ENCODE measurements around the gene SLC29A3.
"Not testable (repeated sequence)": the region's sequence is repeated elsewhere in the genome, so short reads cannot be mapped to it uniquely, and the experiment has no call there.

The SLC29A3 gene

DNA sequence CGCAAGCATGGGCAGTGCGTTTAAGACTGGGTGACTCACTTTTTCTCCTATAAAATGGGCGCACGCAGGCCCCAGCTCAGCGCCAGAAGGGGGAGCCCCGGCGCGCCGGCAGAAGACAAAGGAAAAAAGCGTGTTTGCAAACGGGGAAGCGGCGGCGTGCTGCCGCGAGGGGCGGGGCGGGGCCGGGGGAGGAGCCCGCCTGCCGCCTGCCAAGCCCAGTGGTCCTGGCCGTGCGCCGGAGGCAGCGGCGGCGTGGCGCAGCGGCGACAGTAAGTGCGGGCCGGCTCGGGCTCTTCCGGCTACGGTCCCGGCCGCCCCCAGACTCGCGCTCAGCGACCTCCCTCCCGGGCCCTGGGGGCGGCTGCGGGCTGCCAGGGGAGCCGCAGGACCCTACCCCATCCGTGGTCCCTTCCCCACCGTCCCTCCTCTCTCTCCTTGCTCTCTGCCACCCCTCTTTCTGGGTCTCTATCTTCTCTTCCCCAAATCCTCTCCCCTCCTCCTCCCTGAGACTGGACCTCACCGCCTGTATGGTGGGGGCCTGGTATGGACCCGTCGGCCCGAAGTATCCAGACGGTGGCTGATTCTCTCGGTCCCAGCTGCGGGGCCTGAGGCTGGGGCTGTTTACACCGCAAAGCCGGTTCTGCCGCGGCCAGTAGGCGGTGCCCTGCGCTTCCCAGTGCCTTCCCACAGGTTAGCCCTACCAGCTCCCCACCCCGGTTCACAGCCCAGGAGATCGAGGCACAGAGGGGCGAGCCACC is at the start of gene SLC29A3:
Gene SLC29A3, plus strand, starts transcription at position 218 of the 758 bp plus-strand sequence. Its CDS starts 51 bp downstream, at position 269.
- DNase-seq: peak; percentile 83 to 89

DNA sequence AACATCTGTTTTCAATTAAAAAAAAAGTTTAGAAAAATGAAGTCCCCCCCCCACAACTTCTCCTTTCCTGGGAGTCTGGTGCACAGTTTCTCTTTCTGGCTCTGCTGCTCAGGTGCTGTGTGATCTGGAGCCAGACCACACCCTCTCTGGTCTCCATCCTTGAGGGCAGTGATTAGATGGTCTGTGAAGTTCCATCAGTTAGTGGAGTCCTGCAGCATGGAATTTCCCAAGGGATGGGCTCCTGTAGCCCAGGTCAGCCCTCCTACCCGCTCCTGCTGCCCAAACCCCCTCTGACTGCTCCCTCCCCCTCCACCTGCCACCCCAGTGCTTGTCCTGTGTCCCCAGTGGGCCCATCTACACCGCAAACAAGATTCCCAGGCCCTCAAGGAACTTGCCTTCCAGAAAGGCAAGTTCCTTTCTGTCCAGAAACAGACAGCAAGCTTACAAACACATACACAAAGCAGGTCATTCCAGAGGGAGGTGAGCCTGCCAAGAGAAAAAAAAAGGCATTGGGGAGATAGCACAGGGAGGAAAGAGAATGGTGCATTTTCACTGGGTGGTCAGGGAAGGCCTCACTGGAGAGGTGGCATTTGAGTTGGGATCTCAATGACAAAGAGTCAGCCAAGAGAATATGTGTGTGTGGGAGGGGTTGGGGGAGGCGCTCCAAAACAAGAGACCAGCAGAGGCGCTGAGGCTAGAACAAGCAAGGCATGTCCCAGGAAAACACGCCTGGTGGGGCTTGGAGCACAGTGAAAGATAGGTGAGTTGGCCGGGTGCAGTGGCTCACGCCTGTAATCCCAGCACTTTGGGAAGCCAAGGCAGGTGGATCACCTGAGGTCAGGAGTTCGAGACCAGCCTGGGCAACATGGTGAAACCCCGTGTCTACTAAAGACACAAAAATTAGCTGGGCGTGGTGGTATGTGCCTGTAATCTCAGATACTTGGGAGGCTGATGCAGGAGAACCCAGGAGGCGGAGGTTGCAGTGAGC is 49.5 kb upstream of the SLC29A3 start:
- DNase-seq: no peak

DNA sequence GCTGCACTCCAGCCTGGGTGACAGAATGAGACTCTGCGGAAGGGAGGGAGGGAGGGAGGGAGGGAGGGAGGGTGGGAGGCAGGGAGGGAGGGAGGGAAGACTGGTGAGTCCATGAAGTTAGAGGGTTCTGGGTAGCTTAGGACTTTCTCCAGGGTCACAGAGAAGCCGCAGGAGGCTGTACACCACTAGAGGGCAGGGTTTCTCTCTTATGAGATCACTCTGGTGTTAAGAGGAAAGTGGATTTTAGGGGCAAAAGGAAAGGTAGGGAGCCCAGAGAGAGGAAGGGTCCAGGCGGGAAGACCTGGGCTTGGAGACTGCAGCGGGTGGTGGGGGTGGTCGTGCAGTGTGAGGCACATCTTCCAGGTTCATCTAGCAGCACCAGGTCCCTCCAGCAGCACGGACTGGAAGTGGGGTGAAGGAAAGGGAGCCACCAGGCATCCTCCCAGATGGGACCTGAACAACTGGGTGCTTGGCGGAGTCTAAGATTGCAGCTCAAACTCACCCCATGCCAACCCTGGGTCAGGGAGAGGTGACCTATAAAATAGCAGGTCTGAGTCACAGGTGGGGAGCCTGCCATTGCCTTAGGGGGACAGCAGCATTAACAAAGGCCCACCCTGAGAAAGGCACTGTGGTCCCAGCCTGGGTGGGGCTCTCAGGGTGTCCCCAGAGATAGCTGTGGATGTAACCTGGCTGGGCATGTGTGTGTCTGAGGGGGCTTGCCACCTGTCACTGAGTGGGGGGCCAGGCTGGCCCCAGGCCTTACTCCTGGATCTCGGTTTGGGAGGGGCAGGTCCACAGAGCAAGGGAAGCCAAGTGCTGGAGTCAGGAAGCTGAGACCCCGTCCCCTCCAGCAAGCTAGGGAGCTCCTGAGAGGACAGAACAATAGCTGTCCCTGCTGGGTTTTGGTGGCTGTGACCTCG is 48.5 kb upstream of the SLC29A3 start:
- DNase-seq: peak in 1 of 2 donors; percentile 24

DNA sequence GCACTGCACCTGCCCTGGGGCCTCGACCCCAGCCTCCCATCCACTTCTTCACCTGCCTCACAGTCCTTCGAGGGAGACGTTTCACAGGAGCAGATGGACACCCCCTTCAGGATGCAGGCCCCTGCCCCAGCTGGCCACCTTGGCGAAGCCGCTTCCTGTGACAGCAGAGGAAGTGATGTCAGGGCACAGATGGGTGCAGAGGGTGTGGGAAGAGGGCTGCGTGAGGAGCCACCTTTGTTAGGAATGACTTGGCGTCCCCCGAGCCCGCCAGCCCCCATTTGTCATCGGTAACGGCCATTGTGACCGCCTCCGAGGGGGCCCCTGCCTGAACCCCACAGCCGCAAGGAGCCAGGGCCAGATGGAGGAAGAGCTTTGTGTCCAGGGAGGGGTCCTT is 47.4 kb upstream of the SLC29A3 start:
- DNase-seq: no peak

DNA sequence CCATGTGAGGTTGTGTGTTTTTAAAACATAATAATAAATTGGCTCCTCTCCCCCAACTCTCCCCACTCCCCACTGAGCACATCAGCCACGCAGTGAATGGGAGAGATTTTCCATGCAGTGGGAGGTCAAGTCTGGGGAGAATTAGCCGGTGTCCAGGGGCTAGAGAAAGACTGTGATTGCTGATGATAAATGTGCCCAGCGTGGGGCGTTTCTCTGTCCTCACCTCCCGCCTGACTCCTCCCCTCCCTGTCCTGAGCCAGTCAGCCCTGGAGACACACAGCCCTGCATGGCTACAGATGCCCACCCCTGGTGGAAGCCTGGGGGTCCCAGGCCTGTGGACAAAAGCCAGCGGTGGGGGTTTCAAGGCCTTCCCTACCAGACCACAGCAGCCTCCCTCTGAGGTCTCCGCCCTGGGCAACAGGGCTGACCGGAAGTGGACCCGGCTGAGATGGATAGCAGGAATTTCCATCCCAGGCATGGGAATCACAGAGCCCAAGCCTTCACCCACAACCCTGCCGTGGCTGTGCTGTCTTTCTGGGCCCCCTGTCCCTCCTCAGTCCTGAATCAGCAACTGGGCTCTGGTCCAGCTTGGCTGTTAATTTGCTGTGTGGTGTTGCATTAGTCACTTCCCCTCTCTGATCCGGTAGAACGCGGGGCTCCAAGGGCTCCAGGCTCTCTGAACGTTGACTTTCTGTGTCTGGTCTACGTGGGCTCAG is 46.8 kb upstream of the SLC29A3 start:
- DNase-seq: no peak

DNA sequence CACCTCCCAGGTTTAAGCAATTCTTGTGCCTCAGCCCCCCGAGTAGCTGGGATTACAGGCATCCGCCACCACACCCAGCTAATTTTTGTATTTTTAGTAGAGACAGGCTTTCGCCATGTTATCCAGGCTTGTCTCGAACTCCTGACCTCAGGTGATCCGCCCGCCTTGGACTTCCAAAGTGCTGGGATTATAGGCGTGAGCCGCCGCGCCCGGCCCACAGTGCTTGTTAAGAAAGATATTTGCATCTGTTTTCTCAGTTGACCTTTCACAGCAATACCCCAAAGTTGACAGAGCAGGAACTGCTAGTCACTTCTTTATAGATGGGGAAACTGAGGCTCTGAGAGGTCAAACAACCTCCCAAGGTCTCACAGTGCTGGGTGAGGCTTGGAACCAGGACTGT is 46.1 kb upstream of the SLC29A3 start:
- not testable (repeated sequence) for DNase-seq

DNA sequence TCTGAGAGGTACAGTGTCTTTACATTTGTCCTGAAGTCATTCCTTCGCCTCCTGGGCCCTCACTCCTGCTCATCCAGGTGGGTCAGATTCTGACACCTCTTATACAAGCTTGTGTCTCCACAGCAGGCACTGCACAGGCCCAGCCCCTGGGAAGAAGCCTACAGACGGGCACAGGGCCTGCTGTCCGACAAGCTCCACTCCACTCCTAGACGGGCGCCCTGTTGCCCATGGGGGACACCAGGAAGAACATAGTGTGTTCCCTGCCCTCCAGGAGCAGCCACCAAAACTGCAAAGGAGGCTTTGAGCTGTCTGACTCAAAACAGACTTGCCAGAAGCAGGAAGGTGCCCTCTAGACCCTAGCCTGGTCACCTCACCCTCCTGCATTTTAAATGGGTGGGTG is 45.6 kb upstream of the SLC29A3 start:
- no peak for DNase-seq

DNA sequence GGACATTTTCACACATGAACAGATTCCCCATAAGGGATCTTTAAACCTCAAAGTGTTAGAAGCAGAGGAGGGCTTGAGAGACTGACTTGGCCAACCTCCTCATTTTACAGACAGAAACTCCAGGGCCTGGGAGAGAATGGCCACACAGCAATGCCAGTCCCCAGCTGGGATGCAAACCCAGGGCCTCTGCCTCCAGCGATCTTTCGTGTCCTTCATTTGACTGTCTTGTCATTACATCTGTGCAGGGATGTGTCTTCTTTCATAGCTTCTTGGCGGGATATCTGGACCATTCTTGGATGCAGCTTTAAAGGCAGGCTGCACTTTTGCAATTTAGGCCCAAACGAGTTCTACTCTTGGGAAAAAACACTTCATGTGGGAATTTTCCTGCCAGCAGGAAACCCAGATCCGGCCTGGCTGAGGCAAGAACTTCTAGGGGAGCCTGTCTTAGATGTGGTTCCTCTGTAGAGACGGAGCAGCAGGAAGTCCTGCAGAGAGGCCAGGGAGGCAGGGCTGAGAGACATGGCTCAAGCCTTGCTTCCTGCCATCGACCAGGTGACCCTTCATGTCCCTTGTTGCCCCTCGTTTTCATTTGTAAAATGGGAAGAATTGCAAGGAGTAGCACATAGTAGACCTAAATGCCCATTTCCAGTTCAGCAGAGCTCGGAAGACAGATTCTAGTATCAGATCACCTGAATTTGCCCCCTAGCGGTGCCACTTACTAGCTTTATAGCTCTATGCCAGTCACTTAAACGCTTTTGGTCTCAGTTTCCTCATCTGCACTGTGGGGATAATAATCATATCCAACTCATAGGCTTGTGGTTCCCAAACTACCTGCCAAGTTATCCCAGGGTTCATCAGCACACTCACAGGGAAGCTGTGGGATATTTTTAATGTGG is 43.9 kb upstream of the SLC29A3 start:
- no peak for DNase-seq

DNA sequence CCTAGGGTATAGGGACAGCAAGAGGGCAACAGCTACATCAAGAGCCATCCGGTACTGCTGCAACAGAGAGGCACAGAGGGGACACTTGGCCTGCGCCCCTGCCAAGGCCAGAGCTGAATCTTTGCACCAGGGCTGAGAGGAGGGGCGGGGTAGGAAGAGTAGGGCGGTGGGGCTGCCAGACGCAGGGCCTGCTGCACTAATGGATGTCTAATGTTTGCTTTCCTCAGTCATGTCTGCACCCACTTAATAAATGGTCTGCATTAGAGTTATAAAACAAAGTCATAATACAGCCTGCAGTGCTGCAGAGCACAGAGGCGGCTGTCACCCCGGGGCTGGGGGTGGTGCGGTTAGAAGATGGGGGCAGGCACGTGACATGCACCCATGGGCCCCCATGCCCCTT is 42.2 kb upstream of the SLC29A3 start:
- no peak for DNase-seq

DNA sequence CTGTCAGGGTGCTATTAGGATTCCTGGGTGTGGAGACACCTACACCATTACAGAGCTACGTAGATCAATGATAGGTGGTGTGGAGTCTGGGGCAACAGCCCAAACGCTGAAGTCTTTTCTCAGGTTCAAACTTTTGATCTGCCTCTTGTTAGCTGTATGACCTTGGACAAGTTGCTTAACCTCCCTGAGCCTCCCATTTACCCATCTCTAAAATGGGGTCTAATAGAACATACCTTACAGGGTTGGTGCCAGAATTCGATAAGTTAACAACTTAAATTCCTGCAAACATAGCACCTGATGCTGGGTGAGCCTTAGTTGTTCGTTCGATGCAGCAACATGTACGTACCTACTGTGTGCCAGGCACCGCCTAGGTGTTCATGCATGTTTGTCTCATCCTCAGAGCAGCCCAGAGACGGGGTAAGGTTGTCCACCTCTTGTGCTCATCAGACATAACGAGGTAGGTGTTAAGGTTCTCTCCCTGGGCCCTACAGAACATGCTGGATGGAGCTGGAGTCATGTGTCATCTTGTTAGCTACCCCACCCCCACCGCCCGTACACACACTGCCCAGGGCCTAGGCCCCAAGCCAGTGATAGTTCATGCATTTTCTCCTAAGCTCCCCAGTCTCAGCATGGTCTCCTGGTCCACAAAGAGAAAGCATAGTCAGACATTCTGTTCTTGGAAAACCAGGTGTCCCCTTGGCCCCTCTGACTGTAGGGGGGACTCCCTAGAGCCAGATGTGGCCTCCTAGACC is 41.0 kb upstream of the SLC29A3 start:
- no peak for DNase-seq

DNA sequence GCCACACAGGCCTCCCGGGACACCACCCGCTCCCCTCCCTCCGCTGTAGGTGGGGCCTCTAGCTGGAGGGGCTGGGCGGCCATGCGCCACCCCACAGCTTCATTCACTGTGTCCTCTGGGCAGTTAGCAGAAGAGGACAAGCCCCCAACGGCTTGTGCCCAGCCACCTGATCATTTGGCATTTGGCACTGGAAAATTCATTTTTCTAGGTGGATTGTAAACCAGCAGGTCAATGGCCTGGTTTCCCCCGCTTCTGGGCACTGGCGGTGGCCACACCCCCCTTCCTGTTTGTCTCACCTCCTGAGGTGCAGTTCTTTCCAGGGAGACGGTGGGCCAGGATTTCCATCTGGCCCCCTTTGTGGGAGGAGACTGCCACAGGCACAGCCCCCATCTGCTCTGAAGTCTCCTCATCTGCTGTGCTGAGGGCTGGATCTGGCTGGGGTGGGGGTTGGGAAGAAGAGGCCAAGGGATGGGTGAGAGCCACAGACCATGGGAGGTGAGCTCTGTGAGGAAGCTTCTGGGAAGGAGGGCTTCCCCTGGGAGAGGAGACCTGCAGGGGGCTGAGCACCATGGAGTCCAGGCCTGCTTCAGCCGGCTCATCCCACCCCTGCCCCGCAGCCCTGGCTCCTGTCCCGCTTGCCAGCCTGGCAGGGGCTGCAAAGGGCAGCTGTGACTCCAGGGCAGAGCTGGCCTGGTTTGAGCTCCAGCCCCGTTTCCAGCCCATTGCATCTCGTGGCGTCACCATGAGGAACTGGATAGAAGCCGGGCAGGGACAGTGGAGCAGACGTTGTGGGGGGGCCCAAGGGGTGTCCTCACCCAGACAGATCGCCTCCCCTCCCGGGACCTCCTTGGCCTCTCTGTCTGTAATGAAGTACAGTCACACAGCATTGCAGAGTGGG is 40.1 kb upstream of the SLC29A3 start:
- no peak for DNase-seq

DNA sequence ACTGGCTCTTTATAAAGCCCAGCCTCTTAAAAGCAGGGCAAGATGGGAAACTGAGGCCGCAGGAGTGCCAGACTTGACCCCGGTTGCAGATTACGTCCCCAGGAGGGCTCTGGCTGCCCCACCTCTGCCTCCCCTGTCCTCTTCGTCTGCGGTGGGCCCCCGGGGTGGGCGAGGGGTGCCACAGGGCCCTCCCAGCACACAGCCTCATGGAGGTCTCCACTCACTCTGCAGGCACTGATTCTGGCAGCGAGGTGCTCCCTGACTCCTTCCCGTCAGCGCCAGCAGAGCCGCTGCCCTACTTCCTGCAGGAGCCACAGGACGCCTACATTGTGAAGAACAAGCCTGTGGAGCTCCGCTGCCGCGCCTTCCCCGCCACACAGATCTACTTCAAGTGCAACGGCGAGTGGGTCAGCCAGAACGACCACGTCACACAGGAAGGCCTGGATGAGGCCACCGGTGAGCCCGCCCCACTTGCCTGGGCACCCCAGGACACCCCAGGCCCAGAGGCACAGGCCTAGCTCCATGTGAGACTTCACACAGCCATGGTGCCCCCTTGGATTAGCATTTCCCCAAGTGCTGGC is 39.4 kb upstream of the SLC29A3 start:
- no peak for DNase-seq

DNA sequence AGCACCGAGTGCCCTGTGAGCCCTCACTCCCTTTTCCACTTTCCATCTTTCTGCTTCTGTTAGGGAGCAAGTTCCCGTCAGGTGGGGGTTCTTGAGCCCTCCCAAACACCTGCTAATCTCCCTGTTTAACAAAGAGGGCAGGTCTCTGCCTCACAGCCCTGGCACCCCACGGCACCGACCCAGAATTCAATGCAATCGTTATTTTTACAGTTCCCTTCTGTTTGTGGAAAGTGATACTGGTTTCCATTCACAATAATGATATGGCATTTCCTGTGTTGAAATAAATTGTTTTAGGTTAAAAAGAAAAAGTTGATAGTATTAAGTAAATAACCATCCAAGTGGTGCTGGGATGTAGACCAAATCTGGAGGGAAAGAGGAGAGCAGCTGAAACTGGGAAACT is 38.8 kb upstream of the SLC29A3 start:
- no peak for DNase-seq

DNA sequence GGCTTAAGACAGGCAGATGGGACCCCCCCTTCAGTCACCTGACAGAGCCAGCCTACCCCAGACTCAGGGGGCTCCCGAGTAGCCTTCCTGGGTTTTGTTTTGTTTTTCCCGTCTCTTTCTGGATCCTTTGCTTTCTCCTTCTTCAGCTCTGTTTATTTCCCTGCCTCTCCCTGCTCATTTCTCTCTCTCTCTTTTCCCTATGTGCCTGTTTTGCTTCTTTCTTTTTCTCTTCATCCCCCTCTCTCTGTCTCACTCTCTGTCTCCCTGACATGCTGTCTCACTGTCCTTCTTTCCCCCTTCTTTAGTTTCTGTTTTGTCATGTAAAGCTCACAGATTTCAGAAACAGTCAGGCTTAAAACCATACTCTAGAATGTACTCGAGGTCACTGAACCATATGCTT is 38.2 kb upstream of the SLC29A3 start:
- no peak for DNase-seq

DNA sequence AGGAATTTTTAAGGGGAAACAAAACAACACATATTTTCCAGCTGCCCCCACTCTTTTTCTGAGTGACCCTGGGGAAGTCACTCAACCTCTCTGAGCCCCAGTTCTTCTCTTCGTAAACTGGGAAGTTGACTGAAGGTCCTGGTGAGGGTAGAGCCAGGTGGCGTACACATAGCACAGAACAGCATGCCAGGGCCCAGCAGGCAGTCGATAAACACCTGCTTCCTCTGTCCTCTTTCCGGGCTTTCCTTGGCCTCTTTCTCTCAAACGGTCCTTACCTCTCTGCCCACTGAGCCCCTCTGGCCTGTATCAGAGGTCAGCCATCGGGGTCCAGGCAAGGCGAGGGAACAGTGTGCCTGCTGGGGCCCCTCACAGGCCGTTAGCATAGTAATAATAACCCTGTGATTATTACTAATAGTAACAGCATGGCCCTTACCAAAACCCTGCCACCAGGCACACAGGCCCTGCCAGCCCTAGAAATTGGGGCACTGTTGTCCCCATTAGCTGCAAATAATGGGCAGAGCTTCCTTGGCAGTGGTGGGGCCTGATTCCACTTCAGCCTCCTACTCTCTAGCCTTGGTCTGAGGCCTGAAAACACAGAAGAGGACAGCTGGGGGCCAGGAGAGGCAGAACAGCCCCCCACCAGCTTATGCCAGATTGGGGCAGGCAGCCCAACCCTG is 37.3 kb upstream of the SLC29A3 start:
- no peak for DNase-seq

DNA sequence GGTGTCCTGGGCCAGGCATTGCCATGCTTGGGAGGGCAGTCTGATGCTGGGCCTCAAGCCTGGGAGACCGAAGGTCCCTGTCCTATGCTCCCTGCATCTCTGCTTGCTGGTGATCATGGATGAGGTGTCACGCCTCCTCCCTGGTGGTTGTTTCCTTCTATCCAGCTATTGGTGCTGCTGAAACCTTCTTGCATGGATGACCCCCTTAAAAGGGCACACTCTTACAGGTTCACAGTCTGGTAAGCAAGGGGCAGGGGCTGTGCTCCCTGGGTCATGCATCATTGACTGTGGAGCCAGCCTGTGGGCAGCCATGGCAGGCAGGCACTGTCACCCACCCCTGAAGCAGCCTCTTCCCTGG is 36.8 kb upstream of the SLC29A3 start:
- no peak for DNase-seq

DNA sequence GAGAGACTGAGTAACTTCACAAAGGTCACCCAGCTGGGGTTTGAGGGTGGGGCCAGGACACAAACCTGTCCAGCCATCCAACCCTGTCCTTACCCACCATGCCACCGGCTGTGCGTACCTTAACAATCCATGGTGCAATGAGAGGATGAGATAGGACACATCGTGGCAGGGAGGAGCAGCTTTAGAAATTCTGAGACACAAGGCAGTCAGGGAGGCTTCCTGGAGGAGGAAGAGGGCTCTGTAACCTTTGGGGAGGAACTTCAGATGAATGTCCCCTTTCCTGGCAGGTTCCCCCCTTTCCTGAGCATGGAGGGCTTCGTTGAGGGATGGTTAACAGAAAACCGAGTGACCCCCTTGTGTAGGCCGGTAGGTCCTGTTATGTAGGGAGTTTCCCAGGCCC is 35.6 kb upstream of the SLC29A3 start:
- DNase-seq: no peak

DNA sequence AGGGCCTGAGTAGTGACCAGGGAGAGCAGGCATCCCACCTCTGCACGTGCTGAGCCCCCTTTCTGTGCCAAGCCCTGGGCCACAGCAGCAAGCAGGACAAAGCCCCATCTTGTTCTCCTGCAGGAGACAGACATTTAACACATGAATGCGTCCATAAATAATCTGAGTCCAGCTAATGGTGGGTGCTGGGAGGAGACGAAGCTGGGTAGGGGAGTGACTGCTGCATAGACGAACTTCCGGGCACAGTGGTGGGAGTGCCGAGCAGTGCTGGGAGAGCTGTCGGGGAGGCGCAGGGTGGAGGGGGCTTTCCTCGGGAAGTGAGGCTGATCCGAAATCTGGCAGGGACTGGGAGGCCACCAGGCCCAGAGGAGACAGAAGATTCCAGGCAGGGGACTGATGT is 35.2 kb upstream of the SLC29A3 start:
- no peak for DNase-seq
